Activated CD4-positive, alpha-beta T cell treated with anti-CD3 and anti-CD28 coated beads, Interleukin-2, amount 50 U/mL, for 16 hours (primary cell): ENCODE results near the gene PPP2R3B.
"Not testable (repeated sequence)": the region's sequence is repeated elsewhere in the genome, so short reads cannot be mapped to it uniquely, and the experiment has no call there.

Experiments used
- DNase-seq: peaks from one replicate; pipeline ENCODE4 v3.0.0-alpha.2; 2020

PPP2R3B gene

GRCh38 chrX:334971-335757 lies 51.5 kb downstream of the PPP2R3B start:
- no peak for DNase-seq

GRCh38 chrX:334331-334891 lies 52.3 kb downstream of the PPP2R3B start:
- no peak for DNase-seq

- DNase-seq: no peak
Observed at GRCh38 chrX:333611-334311, 52.9 kb downstream of the PPP2R3B start.

- no peak for DNase-seq
Observed at GRCh38 chrX:332916-333610, 53.6 kb downstream of the PPP2R3B start.

GRCh38 chrX:332496-332860 lies 54.2 kb downstream of the PPP2R3B start:
- no peak for DNase-seq

- no peak for DNase-seq
Observed at GRCh38 chrX:331825-332495, 54.7 kb downstream of the PPP2R3B start.

- no peak for DNase-seq
Observed at GRCh38 chrX:331151-331824, 55.4 kb downstream of the PPP2R3B start.

- no peak for DNase-seq
Observed at GRCh38 chrX:330726-331150, 56.0 kb downstream of the PPP2R3B start.

GRCh38 chrX:330141-330725 lies 56.5 kb downstream of the PPP2R3B start:
- not testable (repeated sequence) for DNase-seq

- no peak for DNase-seq
Observed at GRCh38 chrX:329291-329910, 57.3 kb downstream of the PPP2R3B start.

GRCh38 chrX:327660-328126 lies 59.0 kb downstream of the PPP2R3B start:
- DNase-seq: no peak

- DNase-seq: not testable (repeated sequence)
Observed at GRCh38 chrX:324664-325063, 62.0 kb downstream of the PPP2R3B start.

GRCh38 chrX:323721-324628 lies 62.7 kb downstream of the PPP2R3B start:
- no peak for DNase-seq

- no peak for DNase-seq
Observed at GRCh38 chrX:320126-320783, 66.5 kb downstream of the PPP2R3B start.

GRCh38 chrX:319579-320125 lies 67.1 kb downstream of the PPP2R3B start:
- no peak for DNase-seq

GRCh38 chrX:318739-319578 lies 67.7 kb downstream of the PPP2R3B start, which contains the start of gene GTPBP6:
Gene GTPBP6 (minus strand): TSS chrX:318796. CDS start chrX:318787, 9 bp downstream.
- DNase-seq: peak; percentile 99

GRCh38 chrX:318068-318738 lies 68.5 kb downstream of the PPP2R3B start:
- peak; percentile 98 for DNase-seq
